Tibial nerve (tissue), 3 donors: ENCODE data around the gene GNG3.

ENCODE experiments used
- CTCF ChIP-seq, 5 experiments: fragments of 200-600 bp in 3 of 5; fragments of 450-650 bp in 2 of 5; sonication (generic) in 3 of 5; IDR thresholded peaks; one replicate each; pipeline ENCODE4 v1.5.1; 2016 to 2019; ENCODE audit warnings: antibody characterized with exemption in 5 of 5, mild to moderate bottlenecking in 3 of 5, moderate library complexity in 2 of 5
- POLR2A ChIP-seq, 2 donors: fragments of 450-650 bp; IDR thresholded peaks; one replicate each; pipeline ENCODE4 v1.6.1; 2017; ENCODE audit warnings: antibody characterized with exemption in 2 of 2, mild to moderate bottlenecking in 2 of 2, moderate library complexity in 2 of 2

- TF ChIP-seq POLR2A (IDR thresholded peaks at IDR 0.05): no peak
- TF ChIP-seq CTCF (IDR thresholded peaks at IDR 0.05): no peak
These were observed 25.4 kb downstream of the GNG3 start for GRCh38 chr11:62732830-62733229.
